NCI-H1417 (cell line): Measurements from ENCODE around the gene TPRA1.
A peak's percentile ranks its signal among the peaks of the same experiment; 100 is the strongest.
"Not testable (repeated sequence)": the region's sequence is repeated elsewhere in the genome, so short reads cannot be mapped to it uniquely, and the experiment has no call there.

Experiments used
- DNase-seq, 3 experiments: peaks; one replicate each; lab custom pipeline; 2025; lab: John Stamatoyannopoulos, UW

Gene TPRA1

GRCh38 chr3:127536830-127537812 lies 53.4 kb downstream of the TPRA1 start:
- DNase-seq, result peak; percentile 18 to 99 (median 98)

DNA sequence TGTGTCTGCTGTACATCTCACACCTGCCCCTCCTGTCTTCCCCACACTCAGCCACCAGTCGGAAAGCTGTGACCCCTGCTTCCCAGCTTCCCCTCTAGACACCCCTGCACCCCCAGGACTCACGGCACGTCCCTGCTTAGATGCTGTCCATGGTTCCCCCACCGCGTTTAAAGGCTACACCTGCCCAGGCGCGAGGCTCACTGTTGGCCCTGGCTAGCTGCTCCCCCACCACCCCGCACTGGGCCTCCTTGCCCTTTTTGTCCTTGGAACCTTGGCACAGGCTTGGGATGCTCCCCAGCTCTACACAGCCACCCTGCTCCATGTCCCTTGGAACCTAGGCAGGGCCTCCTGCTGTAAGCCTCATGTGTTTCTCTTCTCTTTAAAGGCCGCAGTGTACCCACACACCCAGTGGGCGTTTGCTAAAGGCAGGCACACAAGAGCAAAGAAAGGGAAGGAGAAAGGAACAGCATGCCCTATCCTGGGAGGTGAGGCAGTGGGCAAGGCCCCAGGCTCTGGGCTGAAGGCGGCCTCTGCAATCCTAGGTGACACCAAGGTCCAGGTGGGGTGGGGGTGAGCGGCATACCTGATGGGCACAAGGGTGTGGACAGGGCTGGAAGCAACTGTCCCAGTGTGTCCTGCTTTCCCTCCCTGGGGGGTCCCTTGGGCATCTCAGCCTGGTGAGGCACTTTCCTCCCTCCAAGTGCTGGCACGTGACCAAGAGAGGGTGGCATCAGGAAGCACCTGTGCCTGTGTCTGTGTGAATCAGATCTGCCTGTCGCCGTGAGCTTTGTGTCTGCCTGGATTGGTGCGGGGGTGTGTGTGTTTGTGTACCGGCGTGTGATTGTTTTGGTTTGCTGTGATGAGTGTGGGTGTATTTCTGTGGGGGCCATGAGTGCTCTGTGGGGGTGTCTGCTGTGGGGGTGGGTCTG lies 54.4 kb downstream of the TPRA1 start:
- peak; percentile 57 to 99 (median 98) for DNase-seq

DNA sequence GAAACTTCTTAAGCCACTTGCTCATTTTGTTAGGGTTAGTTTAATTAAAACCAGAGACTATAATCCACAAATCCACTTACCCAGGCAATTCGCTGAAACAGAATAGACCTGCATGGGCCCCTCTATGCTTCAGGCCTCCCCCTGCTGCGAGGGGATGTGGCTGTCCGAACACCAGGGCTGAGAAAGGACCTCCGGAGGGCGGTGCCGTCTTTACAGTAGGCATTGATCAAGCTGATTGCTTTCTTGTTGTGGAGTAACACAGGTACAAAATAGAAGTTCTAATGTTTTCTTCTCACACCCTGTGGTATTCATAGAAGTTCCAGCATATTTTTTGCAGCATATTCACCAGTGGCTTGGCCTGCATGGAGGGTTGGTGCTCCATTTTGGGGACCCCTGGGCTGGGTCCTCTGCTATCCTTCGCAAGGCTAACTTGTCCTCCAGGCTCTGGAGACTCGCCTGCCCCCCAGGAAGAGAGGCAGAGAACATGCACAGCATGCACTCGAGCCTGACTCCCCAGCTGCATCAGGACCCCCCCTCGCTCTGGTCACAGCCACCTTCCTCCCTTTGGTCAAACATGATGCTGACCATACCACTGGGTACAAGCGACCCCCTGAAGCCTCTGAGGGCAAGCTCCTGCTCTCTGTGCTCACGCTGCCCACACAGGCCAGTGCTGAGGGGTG lies 55.3 kb downstream of the TPRA1 start:
- DNase-seq, result peak in 1 of 3 experiments; percentile 69

GRCh38 chr3:127534564-127534963 lies 56.0 kb downstream of the TPRA1 start:
- DNase-seq, result peak in 1 of 3 experiments; percentile 76

- no peak for DNase-seq
Measured at GRCh38 chr3:127534161-127534451, 56.4 kb downstream of the TPRA1 start.

GRCh38 chr3:127532561-127533203 lies 57.9 kb downstream of the TPRA1 start:
- no peak for DNase-seq

DNA sequence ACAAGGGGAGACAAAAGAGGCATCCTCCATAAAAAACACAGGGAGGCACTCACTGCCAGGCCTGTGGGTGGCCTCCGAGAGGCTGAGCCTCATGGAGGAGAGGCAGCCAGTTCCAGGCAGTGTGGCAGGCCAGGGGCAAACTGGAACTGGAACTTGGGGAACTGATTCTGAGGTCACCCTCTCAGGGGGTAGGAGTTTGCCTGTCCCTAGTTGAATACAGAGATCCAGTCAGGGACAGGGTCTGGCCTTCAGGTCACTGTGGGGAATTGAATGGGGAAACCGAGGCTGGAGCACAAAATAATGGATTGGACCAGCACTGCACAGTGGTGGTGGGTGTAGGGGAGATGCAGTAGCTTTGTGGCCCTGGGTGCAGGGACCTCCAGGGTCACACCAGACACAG lies 58.7 kb downstream of the TPRA1 start:
- no peak for DNase-seq

- not testable (repeated sequence) for DNase-seq
Measured at GRCh38 chr3:127530863-127531262, 59.7 kb downstream of the TPRA1 start.

- no peak for DNase-seq
Measured at GRCh38 chr3:127529346-127530188, 61.0 kb downstream of the TPRA1 start.

GRCh38 chr3:127525373-127525772 lies 65.2 kb downstream of the TPRA1 start:
- peak in 2 of 3 experiments; percentile 64 to 89 for DNase-seq

- DNase-seq, result peak; percentile 82 to 99 (median 97)
Measured at GRCh38 chr3:127524296-127524896, 66.1 kb downstream of the TPRA1 start.
